ENCODE data around the gene CFAP46.

DNA sequence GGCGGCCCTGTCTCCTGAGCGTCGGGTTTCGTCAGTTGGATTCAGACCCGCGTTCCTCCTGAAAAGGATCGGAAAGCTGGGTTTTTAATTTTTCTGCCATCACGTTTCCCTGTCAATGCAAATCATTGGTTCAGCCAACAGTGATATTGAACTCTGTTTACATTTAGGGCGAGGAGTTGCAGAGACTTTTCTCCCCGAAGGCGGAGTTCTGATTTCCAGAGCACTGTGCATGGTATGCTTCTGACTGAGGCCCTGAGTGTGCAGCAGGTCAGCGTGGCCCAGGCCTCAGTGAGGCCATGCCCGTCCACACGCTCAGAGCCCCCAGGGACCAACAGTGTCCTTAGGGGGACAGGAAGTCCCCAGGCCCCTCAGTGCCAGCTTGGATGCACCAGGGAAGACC lies 183.5 kb downstream of the CFAP46 start:
- no peak for TF ChIP-seq CTCF (conservative IDR thresholded peaks at IDR 0.05; ENCODE audit: low read depth in 2 of 2)
- TF ChIP-seq JUNB (IDR thresholded peaks at IDR 0.05; ENCODE audit: unreplicated experiment), result no peak
- no peak for TF ChIP-seq POLR2AphosphoS5 (IDR thresholded peaks at IDR 0.05; ENCODE audit: low read depth)
- TF ChIP-seq, protein P1, sequence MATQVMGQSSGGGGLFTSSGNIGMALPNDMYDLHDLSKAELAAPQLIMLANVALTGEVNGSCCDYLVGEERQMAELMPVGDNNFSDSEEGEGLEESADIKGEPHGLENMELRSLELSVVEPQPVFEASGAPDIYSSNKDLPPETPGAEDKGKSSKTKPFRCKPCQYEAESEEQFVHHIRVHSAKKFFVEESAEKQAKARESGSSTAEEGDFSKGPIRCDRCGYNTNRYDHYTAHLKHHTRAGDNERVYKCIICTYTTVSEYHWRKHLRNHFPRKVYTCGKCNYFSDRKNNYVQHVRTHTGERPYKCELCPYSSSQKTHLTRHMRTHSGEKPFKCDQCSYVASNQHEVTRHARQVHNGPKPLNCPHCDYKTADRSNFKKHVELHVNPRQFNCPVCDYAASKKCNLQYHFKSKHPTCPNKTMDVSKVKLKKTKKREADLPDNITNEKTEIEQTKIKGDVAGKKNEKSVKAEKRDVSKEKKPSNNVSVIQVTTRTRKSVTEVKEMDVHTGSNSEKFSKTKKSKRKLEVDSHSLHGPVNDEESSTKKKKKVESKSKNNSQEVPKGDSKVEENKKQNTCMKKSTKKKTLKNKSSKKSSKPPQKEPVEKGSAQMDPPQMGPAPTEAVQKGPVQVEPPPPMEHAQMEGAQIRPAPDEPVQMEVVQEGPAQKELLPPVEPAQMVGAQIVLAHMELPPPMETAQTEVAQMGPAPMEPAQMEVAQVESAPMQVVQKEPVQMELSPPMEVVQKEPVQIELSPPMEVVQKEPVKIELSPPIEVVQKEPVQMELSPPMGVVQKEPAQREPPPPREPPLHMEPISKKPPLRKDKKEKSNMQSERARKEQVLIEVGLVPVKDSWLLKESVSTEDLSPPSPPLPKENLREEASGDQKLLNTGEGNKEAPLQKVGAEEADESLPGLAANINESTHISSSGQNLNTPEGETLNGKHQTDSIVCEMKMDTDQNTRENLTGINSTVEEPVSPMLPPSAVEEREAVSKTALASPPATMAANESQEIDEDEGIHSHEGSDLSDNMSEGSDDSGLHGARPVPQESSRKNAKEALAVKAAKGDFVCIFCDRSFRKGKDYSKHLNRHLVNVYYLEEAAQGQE (IDR thresholded peaks at IDR 0.05; ENCODE audit: unreplicated experiment), result no peak
